Activated CD4-positive, alpha-beta T cell treated with anti-CD3 and anti-CD28 coated beads, Interleukin-2, amount 10 ng/mL, durations not matched to agents 7 days and 5 days (primary cell): ENCODE data around the gene OGFRL1. TPM values are rescaled to one million over a fixed set of nuclear protein-coding genes. Genes with fewer than 3 reads are reported as not detected.

Experiments used
- CTCF ChIA-PET: fragments of 350-600 bp; sonication (Branson Sonifier 250); formaldehyde crosslinking; loops from one replicate; lab custom pipeline; 2021; ENCODE audit warnings: antibody characterized with exemption; lab: Charles Lee
- POLR2A ChIA-PET: fragments of 350-600 bp; sonication (Branson Sonifier 250); formaldehyde crosslinking; loops from one replicate; lab custom pipeline; 2021; ENCODE audit warnings: antibody characterized with exemption; lab: Charles Lee
- DNase-seq: peaks from one replicate; pipeline ENCODE4 v3.0.0-alpha.2; 2020
- H3K27ac Mint-ChIP-seq: one replicate; pipeline ENCODE4 v1.8.0; 2021; ENCODE audit warnings: mild to moderate bottlenecking, moderate library complexity, mixed read lengths
- H3K27me3 Mint-ChIP-seq: one replicate; pipeline ENCODE4 v1.8.0; 2021; ENCODE audit warnings: mixed read lengths
- H3K36me3 Mint-ChIP-seq: one replicate; pipeline ENCODE4 v1.8.0; 2021; ENCODE audit warnings: low read depth, mixed read lengths
- H3K4me1 Mint-ChIP-seq: one replicate; pipeline ENCODE4 v1.8.0; 2021; ENCODE audit warnings: mixed read lengths
- H3K4me3 Mint-ChIP-seq: one replicate; pipeline ENCODE4 v1.8.0; 2021; ENCODE audit warnings: mild to moderate bottlenecking, moderate library complexity, mixed read lengths
- H3K9me3 Mint-ChIP-seq: one replicate; pipeline ENCODE4 v1.8.0; 2021; ENCODE audit warnings: mixed read lengths
- total RNA-seq, 2 experiments: library from RNA; stranded (reverse); gene quantifications; one replicate each; pipeline ENCODE4 v1.2.3, GENCODE V29; 2021

Gene OGFRL1
- 10 to 100 TPM in 1 of 2 experiments, 1 to 10 TPM in 1; 8.9 to 10.8 TPM for total RNA-seq

DNA sequence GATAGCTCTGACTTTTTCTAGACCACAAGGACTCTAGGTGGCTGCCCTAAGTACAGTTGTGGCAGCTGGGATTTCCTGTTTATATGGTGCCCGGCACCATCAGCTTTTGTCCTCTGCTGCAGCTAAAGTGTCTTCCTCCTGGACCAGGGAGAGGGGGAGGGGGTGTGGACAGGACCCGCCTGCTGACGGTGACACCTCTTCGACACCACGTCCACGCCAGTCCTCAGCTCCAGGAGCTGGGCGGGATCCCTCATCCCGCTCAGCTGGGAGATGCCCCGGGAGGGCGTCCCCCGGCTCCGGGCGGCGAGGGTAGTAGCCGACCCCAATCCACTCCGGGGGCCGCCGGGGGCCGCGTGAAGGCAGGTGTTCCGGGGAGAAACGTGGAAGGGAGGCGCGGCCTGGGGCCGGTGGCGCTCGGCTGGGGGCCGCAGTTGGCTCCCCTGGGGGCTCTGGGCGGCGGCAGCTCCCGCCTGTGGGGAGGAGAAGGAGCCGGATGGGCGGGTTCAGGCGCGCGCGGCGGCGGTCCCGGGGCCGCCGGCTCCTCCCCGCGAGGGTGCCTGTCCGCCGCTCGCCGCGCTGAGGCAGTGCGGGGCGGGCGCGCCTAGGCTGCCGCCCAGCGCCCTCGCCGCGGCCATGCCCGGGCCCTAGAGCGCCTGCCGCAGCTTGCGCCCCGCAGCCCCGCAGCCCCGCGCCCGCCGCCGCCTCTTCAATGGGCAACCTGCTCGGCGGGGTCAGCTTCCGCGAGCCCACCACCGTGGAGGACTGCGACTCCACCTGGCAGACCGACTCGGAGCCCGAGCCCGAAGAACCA is at the start of gene OGFRL1:
OGFRL1 (plus strand) TSS at position 584 of the 811 bp plus-strand sequence; CDS start at position 710, 126 bp downstream.
- Mint-ChIP-seq H3K27ac (peak within 1 kb of the TSS; percentile 85), H3K27me3 (no peaks in the 10 kb centered on the region), H3K9me3 (no peaks in the 10 kb centered on the region), H3K4me3 (peak within 1 kb of the TSS; percentile 78), H3K4me1 (peaks cover 40% of the 10 kb centered on the region), H3K36me3 (peaks cover 15% of the 10 kb centered on the region)
- POLR2A ChIA-PET: interaction anchor here (0.6 kb wide), 1 partner anchor 21 kb away, joined by 3 read pairs; no protein-coding TSS in a partner anchor
- CTCF ChIA-PET: interaction anchor here (0.6 to 1.2 kb wide), 5 partner anchors 9 to 765 kb away, joined by 3 to 5 read pairs (median 3); no protein-coding TSS in a partner anchor
- peak; percentile 72 for DNase-seq

DNA sequence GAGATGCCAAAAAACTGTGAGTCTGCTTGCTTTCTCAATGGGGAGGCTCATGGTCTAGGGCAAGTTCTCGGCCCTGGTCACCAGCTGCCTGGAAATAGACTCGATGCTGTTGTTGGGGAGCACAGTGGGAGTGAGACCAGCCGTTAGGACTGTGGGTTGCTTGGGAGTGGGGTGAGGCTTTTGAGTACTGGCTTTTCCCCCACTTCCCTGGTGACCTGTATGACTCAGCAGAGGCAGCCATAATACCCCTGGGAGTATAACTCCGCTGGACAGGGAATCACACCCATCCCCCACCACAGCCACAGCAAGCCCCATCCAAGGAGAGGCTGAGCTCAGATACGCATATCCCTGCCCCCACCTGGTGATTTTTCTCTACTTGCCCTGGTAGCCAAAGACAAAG is 48.9 kb upstream of the OGFRL1 start:
- H3K27ac Mint-ChIP-seq: no peak overlapping the region
- no peak for DNase-seq
- POLR2A ChIA-PET: no interaction called here
- peaks cover 8% of the 10 kb centered on the region for H3K27me3 Mint-ChIP-seq
- H3K9me3 Mint-ChIP-seq: no peaks in the 10 kb centered on the region
- no peaks in the 10 kb centered on the region for H3K4me1 Mint-ChIP-seq
- CTCF ChIA-PET: no interaction called here
- no peaks in the 10 kb centered on the region for H3K36me3 Mint-ChIP-seq
- no peak overlapping the region for H3K4me3 Mint-ChIP-seq

DNA sequence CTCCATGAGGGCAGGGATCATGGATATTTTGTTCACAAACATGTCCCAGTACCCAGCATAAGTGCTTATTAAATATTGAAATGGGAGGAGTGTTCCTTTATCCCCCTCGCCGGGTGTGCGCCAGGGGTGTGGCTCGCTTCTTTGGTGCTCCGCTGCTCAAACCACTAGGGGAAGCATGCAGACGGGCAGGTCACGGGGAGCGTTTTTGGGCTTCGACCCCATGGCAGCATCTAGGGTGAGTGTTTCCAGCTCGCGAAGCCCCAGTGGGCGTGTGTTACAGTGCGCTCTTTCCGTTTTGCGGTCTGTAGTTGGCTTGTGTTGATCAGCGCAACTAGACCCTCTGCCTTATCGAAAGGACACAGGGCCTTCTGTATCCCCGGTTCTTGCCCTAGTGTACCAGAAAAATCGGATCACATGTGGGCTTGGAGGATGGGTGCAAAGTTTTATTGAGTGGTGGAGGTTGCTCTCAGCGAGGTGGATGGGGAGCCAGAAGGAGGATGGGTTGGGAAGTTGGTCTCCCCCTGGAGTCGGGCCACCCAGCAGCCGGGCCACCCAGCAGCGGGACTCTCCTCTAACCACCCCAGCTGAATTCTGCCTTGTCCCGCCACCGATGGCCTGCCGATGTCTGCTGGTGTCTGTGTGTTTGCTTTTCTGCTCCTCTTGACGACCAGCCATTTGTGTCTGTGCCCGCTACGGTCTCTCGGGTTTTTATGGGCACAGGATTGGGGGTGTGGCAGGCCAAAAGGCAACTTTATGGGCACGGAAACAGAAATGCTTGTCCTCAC is 43.2 kb upstream of the OGFRL1 start:
- DNase-seq: no peak
- ChIA-PET POLR2A (no interaction called here), CTCF (no interaction called here)
- H3K4me1 Mint-ChIP-seq: peaks cover 2% of the 10 kb centered on the region
- no peaks in the 10 kb centered on the region for H3K36me3 Mint-ChIP-seq
- H3K27ac Mint-ChIP-seq: no peak overlapping the region
- no peaks in the 10 kb centered on the region for H3K9me3 Mint-ChIP-seq
- peaks cover 3% of the 10 kb centered on the region for H3K27me3 Mint-ChIP-seq
- H3K4me3 Mint-ChIP-seq: no peak overlapping the region

DNA sequence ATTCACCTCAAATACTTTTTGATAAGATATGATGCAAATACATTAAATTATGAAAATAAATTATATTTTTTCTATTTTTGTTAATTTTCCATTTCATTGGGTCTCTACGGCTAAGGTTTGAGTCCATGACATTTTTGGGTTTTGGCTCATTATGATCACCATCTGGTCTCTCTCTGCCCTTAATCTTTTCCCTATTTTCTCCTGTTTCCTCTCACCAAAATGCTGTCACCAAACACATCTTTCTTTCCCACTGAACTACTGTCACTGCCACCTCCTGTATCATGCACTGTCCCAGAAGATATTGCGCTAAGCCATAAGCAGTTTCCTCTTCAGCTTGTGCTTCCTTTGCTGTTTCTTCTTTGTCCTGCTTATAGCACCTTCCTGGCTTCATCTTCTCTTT is 42.0 kb upstream of the OGFRL1 start:
- ChIA-PET POLR2A (no interaction called here), CTCF (interaction anchor here (1.5 kb wide), 1 partner anchor 10 kb away, joined by 3 read pairs; no protein-coding TSS in a partner anchor)
- Mint-ChIP-seq H3K36me3 (no peaks in the 10 kb centered on the region), H3K27ac (no peak overlapping the region), H3K9me3 (no peaks in the 10 kb centered on the region), H3K27me3 (peaks cover 2% of the 10 kb centered on the region), H3K4me3 (no peak overlapping the region), H3K4me1 (peaks cover 2% of the 10 kb centered on the region)
- no peak for DNase-seq

DNA sequence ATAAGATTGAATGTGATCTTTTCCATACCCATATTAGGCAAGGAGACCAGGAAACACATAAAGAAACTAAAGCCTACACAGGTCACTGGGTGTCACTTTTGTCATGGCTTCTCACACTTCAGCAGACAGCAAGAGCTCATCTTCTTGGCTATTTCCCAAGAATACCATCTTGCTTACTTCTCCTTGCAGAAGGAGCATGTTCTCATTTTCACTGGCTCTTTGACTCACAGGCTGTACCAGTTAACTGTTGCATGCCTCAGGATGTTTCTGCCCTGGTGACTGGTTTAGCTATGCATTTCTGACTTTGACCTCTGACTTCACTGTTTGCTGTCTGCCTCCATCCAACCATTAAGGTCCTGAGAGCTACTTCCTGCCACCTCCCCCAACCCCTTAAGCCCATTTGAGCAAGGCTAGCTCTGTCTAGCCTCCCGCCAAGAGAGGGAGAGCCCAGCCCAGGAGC is 40.3 kb upstream of the OGFRL1 start:
- Mint-ChIP-seq H3K9me3 (no peaks in the 10 kb centered on the region), H3K4me1 (peaks cover 2% of the 10 kb centered on the region), H3K27ac (no peak overlapping the region), H3K4me3 (no peak overlapping the region), H3K36me3 (no peaks in the 10 kb centered on the region), H3K27me3 (peaks cover 6% of the 10 kb centered on the region)
- ChIA-PET POLR2A (no interaction called here), CTCF (interaction anchor here (0.6 kb wide), 1 partner anchor 361 kb away, joined by 5 read pairs; no protein-coding TSS in a partner anchor)
- no peak for DNase-seq

DNA sequence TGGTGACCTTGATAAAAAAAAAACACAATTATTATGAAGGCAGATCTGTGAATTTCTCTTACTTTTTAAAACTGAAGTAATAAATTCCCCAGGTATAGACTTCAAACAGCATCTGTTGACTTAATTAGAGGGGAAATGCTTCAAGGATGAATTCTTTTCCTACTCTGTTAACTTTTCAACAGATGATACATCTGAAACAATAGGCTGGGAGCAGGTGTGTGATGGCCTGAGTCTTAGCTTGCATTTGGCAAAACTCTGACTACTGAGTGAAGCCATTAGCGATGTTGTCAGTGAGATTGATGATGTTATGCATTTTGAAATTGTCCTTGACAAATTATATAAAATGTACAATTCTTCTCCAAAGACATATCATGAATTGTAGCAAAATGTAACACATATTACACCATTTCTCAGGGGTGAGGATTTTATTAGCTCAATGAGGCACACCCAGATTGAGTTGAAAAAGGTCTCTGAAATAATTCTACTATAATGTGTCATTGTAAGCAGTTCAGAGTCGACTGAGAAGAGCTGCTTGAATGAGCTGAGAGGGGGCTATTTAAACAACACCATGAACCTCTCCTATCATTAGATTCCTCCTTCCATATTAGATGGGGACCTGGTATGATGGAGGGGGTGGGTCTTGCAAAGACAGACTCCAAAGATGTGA is 39.6 kb upstream of the OGFRL1 start:
- Mint-ChIP-seq H3K9me3 (no peaks in the 10 kb centered on the region), H3K36me3 (no peaks in the 10 kb centered on the region), H3K27me3 (peaks cover 7% of the 10 kb centered on the region), H3K27ac (no peak overlapping the region), H3K4me3 (no peak overlapping the region), H3K4me1 (peaks cover 2% of the 10 kb centered on the region)
- ChIA-PET CTCF (interaction anchor here (0.6 kb wide), 2 partner anchors 211 to 361 kb away, joined by 3 to 5 read pairs; no protein-coding TSS in a partner anchor), POLR2A (interaction anchor here (0.5 kb wide), 1 partner anchor 11 kb away, joined by 3 read pairs; no protein-coding TSS in a partner anchor)
- DNase-seq: no peak

DNA sequence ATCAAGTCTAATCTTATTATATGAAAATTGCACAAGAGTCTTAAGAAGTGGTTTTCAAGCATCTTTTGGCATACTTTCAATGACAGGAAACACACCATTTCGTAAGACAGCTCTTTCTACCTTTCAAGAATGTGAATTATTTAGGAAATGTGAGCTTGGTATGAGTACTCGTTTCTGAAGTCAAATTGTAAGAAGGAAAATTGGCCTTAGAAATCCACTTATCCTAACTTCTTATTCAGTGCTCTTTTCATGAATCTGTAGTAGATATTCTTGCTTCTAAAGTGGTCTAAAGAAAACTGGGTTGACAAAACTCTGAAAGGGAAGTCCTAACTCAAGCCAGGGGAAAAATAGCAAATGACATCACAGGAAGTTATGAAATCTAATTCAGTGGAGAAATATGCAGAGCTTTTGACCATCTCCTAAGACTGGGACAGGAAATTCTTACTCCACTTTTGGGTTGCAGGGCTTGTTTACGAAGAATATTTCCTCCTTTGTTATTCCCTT is 38.5 kb upstream of the OGFRL1 start:
- H3K9me3 Mint-ChIP-seq: no peaks in the 10 kb centered on the region
- peaks cover 2% of the 10 kb centered on the region for H3K4me1 Mint-ChIP-seq
- no peak overlapping the region for H3K4me3 Mint-ChIP-seq
- H3K36me3 Mint-ChIP-seq: no peaks in the 10 kb centered on the region
- no peak for DNase-seq
- peaks cover 7% of the 10 kb centered on the region for H3K27me3 Mint-ChIP-seq
- ChIA-PET POLR2A (no interaction called here), CTCF (interaction anchor here (1.3 kb wide), 1 partner anchor 20 kb away, joined by 3 read pairs; no protein-coding TSS in a partner anchor)
- no peak overlapping the region for H3K27ac Mint-ChIP-seq

DNA sequence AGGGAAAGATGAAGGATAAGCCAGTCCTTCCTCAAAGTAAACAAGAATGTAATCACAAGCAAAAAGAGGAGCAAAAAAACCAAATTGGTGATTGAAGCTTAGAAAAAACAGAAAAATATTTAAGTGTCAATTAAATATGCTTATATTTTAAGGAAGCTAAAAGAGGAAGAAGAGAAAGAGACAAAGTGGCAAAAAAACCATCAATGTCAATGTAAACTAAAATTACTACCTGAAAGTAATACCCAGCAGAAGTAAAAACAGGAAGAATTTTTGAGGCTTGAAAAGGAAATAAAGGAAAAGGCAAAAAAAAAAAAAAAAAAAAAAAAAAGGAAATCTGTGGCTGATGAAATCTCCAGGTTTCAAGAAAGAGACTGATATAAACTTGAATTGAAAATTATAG is 36.2 kb upstream of the OGFRL1 start:
- H3K27me3 Mint-ChIP-seq: peaks cover 7% of the 10 kb centered on the region
- H3K4me3 Mint-ChIP-seq: no peak overlapping the region
- ChIA-PET CTCF (no interaction called here), POLR2A (no interaction called here)
- H3K27ac Mint-ChIP-seq: no peak overlapping the region
- H3K4me1 Mint-ChIP-seq: peaks cover 2% of the 10 kb centered on the region
- no peaks in the 10 kb centered on the region for H3K9me3 Mint-ChIP-seq
- no peak for DNase-seq
- no peaks in the 10 kb centered on the region for H3K36me3 Mint-ChIP-seq

DNA sequence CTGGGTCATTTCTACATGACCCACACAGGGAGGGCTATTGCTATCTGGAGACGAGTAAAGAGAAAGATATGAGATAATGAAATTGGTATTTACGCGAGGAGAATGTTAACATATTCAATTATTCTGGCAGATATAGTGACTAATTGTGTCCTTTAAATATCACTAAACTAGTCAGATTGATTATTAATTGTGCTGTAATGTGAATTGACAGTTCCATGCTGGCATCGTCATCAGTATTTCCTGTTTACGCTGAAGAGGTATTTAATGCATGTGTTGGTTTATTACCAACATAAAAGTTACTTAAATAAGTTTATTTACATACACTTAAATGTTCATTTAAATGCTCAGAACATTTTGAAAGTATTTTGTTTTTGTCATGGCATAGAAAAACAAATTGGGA is 35.7 kb upstream of the OGFRL1 start:
- ChIA-PET POLR2A (no interaction called here), CTCF (no interaction called here)
- Mint-ChIP-seq H3K36me3 (no peaks in the 10 kb centered on the region), H3K4me3 (no peak overlapping the region), H3K27ac (no peak overlapping the region), H3K9me3 (no peaks in the 10 kb centered on the region), H3K4me1 (peaks cover 2% of the 10 kb centered on the region), H3K27me3 (peaks cover 7% of the 10 kb centered on the region)
- DNase-seq: no peak

DNA sequence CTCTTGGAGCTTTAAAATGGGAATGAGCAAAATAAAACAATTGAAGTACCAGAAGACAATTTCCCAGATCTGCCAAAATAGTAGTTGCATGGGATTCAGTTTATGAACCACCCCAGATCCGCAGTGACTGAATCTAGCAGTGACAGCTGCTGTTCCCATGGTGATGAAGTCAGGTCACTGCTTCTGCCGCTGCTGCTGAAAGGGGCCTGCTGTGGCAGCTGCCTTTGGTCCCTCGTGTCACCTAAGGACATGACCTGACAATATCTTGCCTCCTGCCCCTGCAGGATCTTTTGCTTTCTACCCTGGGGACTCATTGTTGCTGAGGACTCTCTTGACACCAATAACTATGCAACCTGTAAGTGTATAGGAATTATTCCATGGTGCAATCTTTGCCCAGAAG is 34.3 kb upstream of the OGFRL1 start:
- ChIA-PET CTCF (no interaction called here), POLR2A (no interaction called here)
- Mint-ChIP-seq H3K4me1 (peaks cover 2% of the 10 kb centered on the region), H3K9me3 (no peaks in the 10 kb centered on the region), H3K27me3 (peaks cover 7% of the 10 kb centered on the region), H3K4me3 (no peak overlapping the region), H3K27ac (no peak overlapping the region), H3K36me3 (no peaks in the 10 kb centered on the region)
- no peak for DNase-seq

DNA sequence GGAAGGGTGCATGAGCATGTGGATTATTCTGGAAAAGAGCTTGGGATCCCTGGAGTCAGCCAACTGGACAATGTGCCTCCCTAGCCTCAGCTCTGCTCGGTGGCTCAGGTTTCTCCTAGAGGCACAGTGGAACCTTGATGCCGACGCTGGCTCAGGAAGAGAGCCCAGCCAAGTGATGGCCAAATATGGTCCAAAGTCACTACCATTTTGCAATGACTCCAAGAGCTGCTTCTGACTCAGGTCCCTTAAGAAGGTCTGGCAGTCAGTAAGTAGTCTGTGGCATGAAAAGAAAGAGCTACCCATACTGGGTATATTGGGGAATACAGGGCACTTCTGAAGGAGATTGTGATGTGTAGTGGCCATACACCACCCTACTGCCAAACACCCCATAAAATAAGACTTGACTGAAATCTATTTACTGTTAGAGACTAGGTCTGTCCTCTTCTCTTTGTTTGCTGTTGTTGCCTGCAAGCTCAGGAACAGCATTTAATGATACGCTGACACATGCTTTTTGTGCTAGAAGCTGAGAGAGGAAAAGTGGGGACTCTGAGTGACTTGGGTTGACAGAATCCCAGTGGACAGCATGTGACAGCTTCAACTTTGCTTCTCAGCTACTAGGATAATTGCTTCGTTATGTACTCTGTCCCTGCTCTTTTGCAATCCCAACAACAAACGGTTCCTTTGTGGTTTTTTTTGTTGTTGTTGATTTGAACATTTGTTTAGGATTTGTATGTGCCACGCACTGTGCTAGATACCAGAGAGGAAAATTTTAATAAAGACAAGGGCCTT is 30.3 kb upstream of the OGFRL1 start:
- CTCF ChIA-PET: interaction anchor here (0.7 kb wide), 1 partner anchor 874 kb away, joined by 3 read pairs; no protein-coding TSS in a partner anchor
- no peaks in the 10 kb centered on the region for H3K4me1 Mint-ChIP-seq
- no peaks in the 10 kb centered on the region for H3K36me3 Mint-ChIP-seq
- no peak overlapping the region for H3K4me3 Mint-ChIP-seq
- H3K9me3 Mint-ChIP-seq: no peaks in the 10 kb centered on the region
- no peak overlapping the region for H3K27ac Mint-ChIP-seq
- DNase-seq: no peak
- peaks cover 11% of the 10 kb centered on the region for H3K27me3 Mint-ChIP-seq
- POLR2A ChIA-PET: no interaction called here
